Heart right ventricle (tissue), 16 donors: ENCODE results near the gene FHIT. TPM values are rescaled to one million over a fixed set of nuclear protein-coding genes. Genes with fewer than 3 reads are reported as not detected.
A peak's percentile ranks its signal among the peaks of the same experiment; 100 is the strongest.

Source experiments
- ATAC-seq, 8 donors: fragments of 200-7000 bp; cut with Tn5 transposase; one replicate each; pipeline ENCODE4 v1.9.1; 2020; ENCODE audit warnings: mild to moderate bottlenecking in 8 of 8, moderate library complexity in 8 of 8, moderate number of reproducible peaks in 1 of 8
- DNase-seq, 2 donors: peaks; one replicate each; pipeline ENCODE4 v3.0.0-alpha.2; 2020
- H3K27ac ChIP-seq, 10 donors: fragments of 200-600 bp; sonication (generic) in 2 of 10; one replicate each; pipeline versions ENCODE4 v1.5.0 to v1.8.0; 2020 to 2022; ENCODE audit warnings: mild to moderate bottlenecking in 3 of 10
- H3K27me3 ChIP-seq, 7 donors: fragments of 200-600 bp; one replicate each; pipeline ENCODE4 v1.8.0; 2021 to 2022; ENCODE audit warnings: mild to moderate bottlenecking in 2 of 7
- H3K36me3 ChIP-seq, 9 donors: fragments of 200-600 bp; sonication (generic) in 1 of 9; one replicate each; pipeline versions ENCODE4 v1.5.0 to v1.8.0; 2020 to 2022; ENCODE audit warnings: mild to moderate bottlenecking in 2 of 9
- H3K4me1 ChIP-seq, 9 donors: fragments of 200-600 bp; sonication (generic) in 1 of 9; one replicate each; pipeline versions ENCODE4 v1.5.0 to v1.8.0; 2020 to 2022; ENCODE audit warnings: mild to moderate bottlenecking in 4 of 9
- H3K4me3 ChIP-seq, 10 donors: fragments of 200-600 bp; sonication (generic) in 2 of 10; one replicate each; pipeline versions ENCODE4 v1.5.0 to v1.8.0; 2020 to 2022; ENCODE audit warnings: mild to moderate bottlenecking in 7 of 10, moderate library complexity in 2 of 10
- H3K9me3 ChIP-seq, 11 donors: fragments of 200-600 bp in 10 of 11; sonication (generic) in 2 of 11; one replicate each; pipeline versions ENCODE4 v1.5.0 to v1.8.0; 2013 to 2022; ENCODE audit warnings: mild to moderate bottlenecking in 2 of 11, control low read depth in 1 of 11, moderate library complexity in 1 of 11
- CTCF ChIP-seq, 9 donors: fragments of 200-600 bp; sonication (generic) in 2 of 9; IDR thresholded peaks; one replicate each; pipeline versions ENCODE4 v1.5.0 to v1.8.0; 2021 to 2022; ENCODE audit warnings: antibody characterized with exemption in 9 of 9, mild to moderate bottlenecking in 5 of 9, moderate library complexity in 1 of 9
- WGBS, 2 donors: extraction: QIAGEN DNeasy Blood & Tissue Kit; methylation state at CpG; one replicate each; pipeline ENCODE4 v1.1.7; 2013; ENCODE audit warnings: inconsistent platforms in 1 of 2; 5-methylcytosine and 5-hydroxymethylcytosine counted together
- intact Hi-C, 10 donors: fragments of 100-400 bp; cut with DNase I; formaldehyde crosslinking; loops; one replicate each; pipeline versions ENCODE4 v1.11.1 to v1.14.2; 2022
- polyA plus RNA-seq, 2 donors: library from polyadenylated mRNA; stranded (reverse); fragments of 200-250 nt; gene quantifications; one replicate each; pipeline ENCODE4 v1.2.3, GENCODE V29; 2013
- total RNA-seq, 10 donors: library from RNA; stranded (reverse); fragmentation: NEBNext Ultra II Directional in 3 of 10; extraction: Animal tissue kit (Norgen Biotek cat#: 25700) in 3 of 10; gene quantifications; one replicate each; pipeline versions ENCODE4 v1.2.1 to v1.2.4, GENCODE V29; 2021 to 2023
- donor health status: Arrhythmogenic right ventricular cardiomyopathy.
- donor health status: ischemic (EF 13 %, LVEDD 7.1; RV severe dilation, severe dysfunction).
- donor health status: healthy with polysubstance abuse.
- donor health status: DM: no; HTN: yes; CAD: no.
- donor health status: DM: no; HTN: no; CAD: no.
- donor health status: ischemic (EF 25% LVEDD 6.9; RV normal size, moderate dysfunction).
- donor health status: ischemic (EF 25% LVEDD 5.7; RV mildly dilated, moderate dysfunction).
- donor health status: healthy.
- donor health status: DM: yes; HTN: yes; CAD: no.
- donor health status: Ischemic cardiomyopathy.
- donor health status: ischemic (EF 35%, LVEDD 5.7; RV mildly dilated, moderate dysfunction).
- donor health status: nonischemic (EF 11% LVEDD 7.7; RV severe dilation, severe dysfunction).
- donor health status: DM: yes; HTN: yes; CAD: no.
- donor health status: PGD.
- donor health status: ischemic (EF 29% LVEDD 5.4; RV normal size, mild dysfunction).
- donor health status: nonischemic (EF 23%, LVEDD 6.1; RV moderate dilation, normal function).

FHIT gene
- total and polyA plus RNA-seq, 12 donors: 4.7 to 25.5 (median 18.3) TPM

DNA sequence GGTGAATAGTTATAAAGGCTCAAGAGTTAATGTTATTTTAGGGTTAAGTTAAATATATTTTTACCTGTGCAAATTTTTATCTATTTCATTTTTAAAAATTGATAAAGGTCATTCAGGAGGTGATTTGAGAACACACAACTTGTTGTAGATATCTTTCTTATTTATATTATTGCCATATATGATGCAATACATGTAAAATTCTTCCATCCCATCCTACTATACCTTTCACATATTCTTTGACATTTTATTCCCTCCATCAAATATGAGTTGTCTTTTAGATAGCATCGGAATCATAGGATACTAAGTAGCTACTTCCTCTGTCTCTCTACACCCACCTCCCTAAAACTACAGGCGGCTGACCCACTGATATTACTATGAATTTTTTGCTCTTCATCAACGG, 734.1 kb downstream of the FHIT start:
- no peak overlapping the region for H3K4me3 ChIP-seq
- ATAC-seq (no peak), DNase-seq (no peak)
- no peaks in the 10 kb centered on the region for H3K27me3 ChIP-seq
- H3K9me3 ChIP-seq: peaks cover 0 to 9% (median 0%) of the 10 kb centered on the region in 11 donors
- WGBS, 2 donors: 94 to 95% methylated on average over 3 of the region's 3 CpGs
- no peak overlapping the region for H3K27ac ChIP-seq
- peaks cover 0 to 6% (median 0%) of the 10 kb centered on the region in 9 donors for H3K4me1 ChIP-seq
- intact Hi-C loops: no loop called here
- no peaks in the 10 kb centered on the region for H3K36me3 ChIP-seq
- TF ChIP-seq CTCF (IDR thresholded peaks at IDR 0.05): no peak

DNA sequence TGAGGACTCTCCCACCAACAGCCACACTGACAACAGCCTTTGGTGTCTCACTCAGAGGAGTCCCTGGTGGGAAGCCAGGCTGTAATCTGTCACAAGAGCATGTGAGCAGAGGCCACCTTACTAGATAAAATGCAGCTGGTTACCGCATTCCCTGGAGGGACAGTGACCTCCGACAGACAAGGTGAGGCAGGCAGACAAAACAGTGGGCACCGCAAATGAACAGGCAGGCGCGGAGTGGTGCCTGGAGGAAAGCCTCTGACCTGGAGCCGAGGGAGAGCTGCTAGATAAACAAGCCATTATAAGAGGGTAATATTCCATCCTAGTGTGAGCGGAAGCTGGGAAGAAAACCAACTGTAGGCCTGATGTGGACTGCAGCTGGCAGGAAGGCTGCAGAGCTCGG, 736.4 kb downstream of the FHIT start:
- 48% methylated on average over 8 of the region's 8 CpGs for WGBS, 2 donors
- TF ChIP-seq CTCF (IDR thresholded peaks at IDR 0.05): no peak
- Histone ChIP-seq H3K9me3 (peaks cover 0 to 20% (median 0%) of the 10 kb centered on the region in 11 donors), H3K27me3 (no peaks in the 10 kb centered on the region), H3K4me3 (no peak overlapping the region), H3K4me1 (peaks cover 0 to 6% (median 0%) of the 10 kb centered on the region in 9 donors), H3K27ac (no peak overlapping the region), H3K36me3 (no peaks in the 10 kb centered on the region)
- intact Hi-C loops: no loop called here
- ATAC-seq (peak in 2 of 8 donors; percentile 33 to 42), DNase-seq (peak in 1 of 2 donors; percentile 8)

DNA sequence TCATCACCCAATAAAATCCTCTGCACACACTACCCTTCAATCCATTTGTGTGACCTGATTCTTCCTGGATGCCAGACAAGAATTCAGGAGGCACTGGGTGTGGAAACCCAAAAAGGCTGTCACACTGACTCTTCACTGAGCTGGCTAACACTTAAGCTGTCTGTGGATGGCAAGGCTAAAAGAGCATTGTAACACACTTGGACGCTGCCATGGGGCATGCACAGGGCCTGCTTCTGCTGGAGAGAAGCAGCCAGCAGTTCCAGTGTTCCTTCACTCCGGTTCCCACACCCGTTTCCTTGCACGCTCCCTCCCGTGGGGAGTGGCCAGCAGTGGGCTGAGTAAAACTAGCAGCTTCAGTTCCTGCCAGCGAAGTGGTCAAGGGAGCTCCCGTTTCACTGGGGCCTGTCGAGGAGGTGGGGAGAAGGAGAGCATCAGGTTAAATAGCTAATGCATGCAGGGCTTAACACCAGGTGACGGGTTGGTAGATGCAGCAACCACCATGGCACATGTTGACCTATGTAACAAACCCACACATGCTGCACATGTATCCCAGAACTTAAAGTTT, 737.1 kb downstream of the FHIT start:
- TF ChIP-seq CTCF (IDR thresholded peaks at IDR 0.05): no peak
- H3K4me3 ChIP-seq: no peak overlapping the region
- 83 to 87% methylated on average over 9 of the region's 9 CpGs for WGBS, 2 donors
- ATAC-seq (peak in 1 of 8 donors; percentile 33), DNase-seq (no peak)
- no peaks in the 10 kb centered on the region for H3K27me3 ChIP-seq
- no peaks in the 10 kb centered on the region for H3K36me3 ChIP-seq
- no peak overlapping the region for H3K27ac ChIP-seq
- peaks cover 0 to 6% (median 0%) of the 10 kb centered on the region in 9 donors for H3K4me1 ChIP-seq
- peaks cover 0 to 20% (median 0%) of the 10 kb centered on the region in 11 donors for H3K9me3 ChIP-seq
- intact Hi-C loops: no loop called here

DNA sequence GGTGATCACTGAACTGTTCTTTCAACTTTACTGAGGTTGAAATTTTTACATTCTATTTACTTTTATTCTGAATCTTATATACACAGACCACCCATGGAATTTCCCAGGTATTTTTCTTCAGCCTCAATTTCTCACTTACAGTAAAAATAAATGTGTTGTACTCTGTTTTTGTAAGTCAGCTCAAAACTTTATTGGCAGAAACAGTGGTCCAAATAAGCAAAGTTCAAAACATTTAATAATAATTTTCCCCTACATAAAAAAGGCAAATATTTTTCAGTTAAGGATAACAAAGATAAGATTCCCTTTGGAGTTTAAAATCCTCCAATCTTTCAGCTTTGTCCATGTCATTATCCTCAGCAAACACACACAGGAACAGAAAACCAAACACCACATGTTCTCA, 738.0 kb downstream of the FHIT start:
- TF ChIP-seq CTCF (IDR thresholded peaks at IDR 0.05): no peak
- DNase-seq: no peak
- intact Hi-C loops: no loop called here

More for the DNA sequence above, 738.0 kb downstream of the FHIT start:
- no peak overlapping the region for H3K27ac ChIP-seq
- H3K9me3 ChIP-seq: peaks cover 0 to 20% (median 0%) of the 10 kb centered on the region in 11 donors
- H3K36me3 ChIP-seq: no peaks in the 10 kb centered on the region
- H3K4me3 ChIP-seq: no peak overlapping the region
- ATAC-seq: no peak
- no peaks in the 10 kb centered on the region for H3K27me3 ChIP-seq
- H3K4me1 ChIP-seq: peaks cover 0 to 6% (median 0%) of the 10 kb centered on the region in 9 donors
